Stimulated activated CD4-positive, alpha-beta T cell treated with anti-CD3 and anti-CD28 coated beads, Interleukin-4, amount 100 ng/mL, for 24 hours (primary cell): ENCODE measurements around the gene SHLD2.
"Not testable (repeated sequence)": the region's sequence is repeated elsewhere in the genome, so short reads cannot be mapped to it uniquely, and the experiment has no call there.

ENCODE experiments used
- DNase-seq: peaks from one replicate; pipeline ENCODE4 v3.0.0-alpha.2; 2020

Gene SHLD2

GRCh38 chr10:87149020-87149609, 54.1 kb downstream of the SHLD2 start:
- not testable (repeated sequence) for DNase-seq

- DNase-seq: not testable (repeated sequence)
Measured at GRCh38 chr10:87151516-87151915, 56.5 kb downstream of the SHLD2 start.

- DNase-seq: not testable (repeated sequence)
Measured at GRCh38 chr10:87156841-87157240, 61.8 kb downstream of the SHLD2 start.

GRCh38 chr10:87157821-87158220, 62.8 kb downstream of the SHLD2 start:
- DNase-seq: not testable (repeated sequence)

GRCh38 chr10:87162703-87163293, 67.8 kb downstream of the SHLD2 start:
- not testable (repeated sequence) for DNase-seq

- not testable (repeated sequence) for DNase-seq
Measured at GRCh38 chr10:87163414-87163813, 68.4 kb downstream of the SHLD2 start.

- not testable (repeated sequence) for DNase-seq
Measured at GRCh38 chr10:87169857-87170256, 74.9 kb downstream of the SHLD2 start.

- DNase-seq: not testable (repeated sequence)
Measured at GRCh38 chr10:87170705-87171104, 75.7 kb downstream of the SHLD2 start.

GRCh38 chr10:87171670-87172069, 76.7 kb downstream of the SHLD2 start:
- DNase-seq: not testable (repeated sequence)

- DNase-seq: not testable (repeated sequence)
Measured at GRCh38 chr10:87172178-87172577, 77.2 kb downstream of the SHLD2 start.

GRCh38 chr10:87177587-87177986, 82.6 kb downstream of the SHLD2 start:
- not testable (repeated sequence) for DNase-seq

- not testable (repeated sequence) for DNase-seq
Measured at GRCh38 chr10:87184421-87184820, 89.4 kb downstream of the SHLD2 start.

GRCh38 chr10:87186016-87186415, 91.0 kb downstream of the SHLD2 start:
- DNase-seq: not testable (repeated sequence)

- not testable (repeated sequence) for DNase-seq
Measured at GRCh38 chr10:87187573-87187972, 92.6 kb downstream of the SHLD2 start.

GRCh38 chr10:87191841-87192240, 96.8 kb downstream of the SHLD2 start:
- not testable (repeated sequence) for DNase-seq

- DNase-seq: peak; percentile 26
Measured at GRCh38 chr10:87200924-87201323, 105.9 kb downstream of the SHLD2 start.

- DNase-seq: not testable (repeated sequence)
Measured at GRCh38 chr10:87204801-87205200, 109.8 kb downstream of the SHLD2 start.

- DNase-seq: not testable (repeated sequence)
Measured at GRCh38 chr10:87206922-87207321, 111.9 kb downstream of the SHLD2 start.

GRCh38 chr10:87210309-87210708, 115.3 kb downstream of the SHLD2 start:
- DNase-seq: not testable (repeated sequence)

GRCh38 chr10:87211848-87212247, 116.8 kb downstream of the SHLD2 start:
- DNase-seq: not testable (repeated sequence)

- not testable (repeated sequence) for DNase-seq
Measured at GRCh38 chr10:87213150-87213765, 118.3 kb downstream of the SHLD2 start.

GRCh38 chr10:87213806-87214205, 118.8 kb downstream of the SHLD2 start:
- not testable (repeated sequence) for DNase-seq

- not testable (repeated sequence) for DNase-seq
Measured at GRCh38 chr10:87216120-87216519, 121.1 kb downstream of the SHLD2 start.

- not testable (repeated sequence) for DNase-seq
Measured at GRCh38 chr10:87219370-87219769, 124.4 kb downstream of the SHLD2 start.
